GM21825 (cell line): ENCODE measurements around the gene D2HGDH.
A peak's percentile ranks its signal among the peaks of the same experiment; 100 is the strongest.

Experiments
- ATAC-seq: cut with Tn5 transposase; IDR thresholded peaks from one replicate; pipeline ENCODE4 v1.9.1; 2021; ENCODE audit warnings: mild to moderate bottlenecking, moderate library complexity; ENCODE audit not compliant: unreplicated experiment

D2HGDH gene

DNA sequence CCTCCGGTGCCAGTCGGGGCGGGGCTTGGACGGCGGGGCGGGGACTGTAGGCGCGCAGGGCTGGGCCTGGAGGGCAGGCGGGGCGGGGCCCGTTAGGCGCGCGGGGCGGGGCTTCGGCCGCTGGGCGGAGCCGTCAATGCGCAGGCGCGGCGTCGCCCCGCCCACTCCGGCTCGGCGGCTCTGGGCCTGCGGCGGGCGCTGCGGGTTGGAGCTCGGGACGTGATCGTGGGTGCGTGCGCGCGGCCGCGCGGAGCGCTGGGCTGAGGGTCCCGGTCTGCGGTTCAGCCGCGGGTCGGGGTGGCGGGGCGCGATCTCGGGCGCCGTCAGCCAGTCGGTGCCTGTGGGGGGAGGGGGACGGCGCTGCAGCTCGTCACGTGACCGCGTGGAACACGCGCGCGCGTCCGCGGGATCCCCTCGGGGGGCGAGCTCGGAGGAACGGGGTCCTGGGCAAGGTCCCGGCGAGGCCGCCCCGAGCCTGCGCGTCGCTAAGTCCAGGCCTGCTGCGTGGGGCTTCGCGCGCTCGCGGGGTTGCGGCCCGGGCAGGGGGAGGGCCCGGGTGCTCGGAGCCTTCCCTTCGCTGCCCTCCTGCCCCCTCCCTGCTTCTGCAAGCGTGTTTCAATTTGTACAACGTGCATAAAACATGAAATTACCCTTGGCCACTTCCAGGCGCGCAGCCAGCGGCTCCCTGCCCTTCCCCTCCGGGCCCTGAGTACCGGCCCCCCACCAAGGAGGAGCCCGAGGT, at the start of gene D2HGDH:
TSS of gene D2HGDH (plus strand) at position 164 of the 742 bp plus-strand sequence. CDS start 595 bp downstream, outside the sequence.
- peak; percentile 84 for ATAC-seq

- ATAC-seq: peak; percentile 20
Measured at GRCh38 chr2:241686324-241686649, 48.1 kb upstream of the D2HGDH start.

- peak; percentile 94 for ATAC-seq
Measured at GRCh38 chr2:241686650-241687425, 47.6 kb upstream of the D2HGDH start, which contains the start of gene DTYMK. TSS of gene DTYMK (minus strand) at chr2:241686815. CDS start at chr2:241686783, 32 bp downstream.

GRCh38 chr2:241689306-241689705, 45.1 kb upstream of the D2HGDH start:
- ATAC-seq: no peak

- no peak for ATAC-seq
Measured at GRCh38 chr2:241690202-241690717, 44.2 kb upstream of the D2HGDH start.

DNA sequence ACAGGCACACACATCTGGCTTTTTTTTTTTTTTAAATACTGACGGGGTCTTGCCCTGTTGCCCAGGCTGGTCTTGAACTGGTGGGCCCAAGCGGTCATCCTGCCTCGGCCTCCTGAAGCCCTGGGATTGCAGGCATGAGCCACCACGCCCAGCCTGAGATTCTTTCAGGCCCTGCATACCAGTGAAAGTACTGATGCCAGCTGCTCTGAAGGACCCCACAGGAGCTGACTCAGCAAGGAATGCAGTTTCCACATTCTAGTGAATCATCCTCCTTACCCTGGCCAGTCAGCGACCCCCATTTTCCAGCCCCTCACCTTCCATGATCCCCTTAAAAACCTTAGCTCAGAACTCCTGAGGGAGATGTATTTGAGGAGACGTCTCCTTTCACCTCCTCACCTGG, 42.0 kb upstream of the D2HGDH start:
- no peak for ATAC-seq

GRCh38 chr2:241695651-241696050, 38.8 kb upstream of the D2HGDH start:
- ATAC-seq: no peak

DNA sequence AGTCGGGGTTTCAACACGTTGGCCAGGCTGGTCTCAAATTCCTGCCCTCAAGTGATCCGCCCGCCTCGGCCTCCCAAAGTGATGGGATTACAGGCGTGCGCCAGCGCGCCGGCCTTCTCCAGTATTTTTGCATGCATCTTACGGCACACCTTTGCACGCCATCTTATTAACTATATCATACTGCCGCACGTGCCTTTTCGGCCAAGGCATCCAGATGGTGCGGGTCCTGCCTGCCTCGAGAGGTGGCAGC, 33.4 kb upstream of the D2HGDH start:
- ATAC-seq: no peak

GRCh38 chr2:241701399-241702154, 32.9 kb upstream of the D2HGDH start, which contains the start of gene ING5:
TSS of gene ING5 (plus strand) at chr2:241702039. CDS start at chr2:241702066, 27 bp downstream.
- ATAC-seq: peak; percentile 59

- ATAC-seq: peak; percentile 61
Measured at GRCh38 chr2:241702155-241703031, 32.0 kb upstream of the D2HGDH start.

GRCh38 chr2:241703032-241703604, 31.3 kb upstream of the D2HGDH start:
- ATAC-seq: no peak

- no peak for ATAC-seq
Measured at GRCh38 chr2:241706537-241706936, 27.9 kb upstream of the D2HGDH start.

GRCh38 chr2:241708879-241709278, 25.6 kb upstream of the D2HGDH start:
- ATAC-seq: no peak

DNA sequence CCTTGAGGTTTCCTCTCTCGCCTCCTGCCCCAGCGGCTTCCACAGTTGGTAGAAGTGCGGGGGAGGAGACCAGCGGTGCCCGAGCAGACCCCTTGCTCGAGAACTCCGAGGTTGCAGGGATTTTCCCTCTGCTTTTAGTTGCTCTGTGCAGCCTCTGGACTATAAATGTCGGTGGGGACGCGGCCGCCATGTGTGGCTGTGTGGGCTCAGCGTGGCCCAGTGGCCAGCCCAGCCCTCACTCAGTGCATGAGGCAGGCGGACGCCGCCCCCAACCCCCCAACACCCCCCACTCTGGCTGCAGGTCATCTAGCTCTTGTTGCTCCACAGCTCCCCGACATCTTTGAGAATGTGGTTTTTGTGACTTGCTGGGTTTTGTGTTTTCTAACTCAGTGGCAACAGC, 15.3 kb upstream of the D2HGDH start:
- no peak for ATAC-seq

- no peak for ATAC-seq
Measured at GRCh38 chr2:241720099-241720498, 14.3 kb upstream of the D2HGDH start.

DNA sequence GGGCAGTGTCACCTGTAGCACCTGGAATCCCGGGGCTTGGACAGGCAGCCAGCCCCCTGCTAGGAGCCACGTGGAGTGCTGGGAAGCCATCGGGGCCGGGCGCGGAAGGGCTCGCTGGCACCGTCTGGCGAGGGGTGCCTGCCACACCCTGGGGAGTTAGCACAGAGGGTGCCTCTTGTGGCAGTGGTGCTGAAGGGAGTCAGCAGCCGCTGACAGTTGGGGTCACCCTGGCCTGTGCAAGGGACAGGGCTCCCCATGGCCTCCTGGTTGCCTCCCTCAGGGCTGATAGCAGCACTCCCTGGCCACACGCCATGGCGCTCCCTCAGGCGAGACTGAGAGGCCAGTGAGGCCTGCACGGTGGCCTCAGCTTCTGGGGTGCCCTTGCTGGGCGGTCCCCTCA, 13.9 kb upstream of the D2HGDH start:
- ATAC-seq: no peak

DNA sequence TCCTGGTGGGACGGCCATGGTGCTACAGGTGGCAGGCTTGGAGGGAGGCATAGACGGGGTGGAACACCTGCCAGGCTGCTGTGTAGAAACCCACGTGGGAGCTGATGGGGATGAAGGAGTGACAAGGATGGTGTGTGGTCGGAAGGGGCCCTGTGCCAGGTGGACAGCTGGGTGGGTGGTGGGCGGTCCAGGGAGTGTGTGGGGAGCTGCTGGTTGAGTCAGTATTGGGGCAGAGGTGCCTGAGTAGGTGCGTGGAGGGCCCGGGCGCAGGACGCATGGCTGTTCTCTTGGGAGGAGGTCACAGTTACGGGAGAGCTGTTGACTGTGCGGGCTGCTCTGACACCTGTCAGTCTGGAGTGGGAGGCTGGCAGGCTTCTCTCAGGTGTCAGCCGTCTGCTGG, 12.6 kb upstream of the D2HGDH start:
- ATAC-seq: no peak

GRCh38 chr2:241722896-241723454, 11.5 kb upstream of the D2HGDH start:
- ATAC-seq: no peak

GRCh38 chr2:241724259-241724974, 10.0 kb upstream of the D2HGDH start:
- no peak for ATAC-seq
